GM19025 (cell line): ENCODE measurements around the gene CSTB.
A peak's percentile ranks its signal among the peaks of the same experiment; 100 is the strongest.
"Not testable (repeated sequence)": the region's sequence is repeated elsewhere in the genome, so short reads cannot be mapped to it uniquely, and the experiment has no call there.

ENCODE experiments used
- ATAC-seq: cut with Tn5 transposase; IDR thresholded peaks from one replicate; pipeline ENCODE4 v1.9.1; 2021; ENCODE audit warnings: mild to moderate bottlenecking, low read depth, moderate library complexity; ENCODE audit not compliant: unreplicated experiment

Gene CSTB

DNA sequence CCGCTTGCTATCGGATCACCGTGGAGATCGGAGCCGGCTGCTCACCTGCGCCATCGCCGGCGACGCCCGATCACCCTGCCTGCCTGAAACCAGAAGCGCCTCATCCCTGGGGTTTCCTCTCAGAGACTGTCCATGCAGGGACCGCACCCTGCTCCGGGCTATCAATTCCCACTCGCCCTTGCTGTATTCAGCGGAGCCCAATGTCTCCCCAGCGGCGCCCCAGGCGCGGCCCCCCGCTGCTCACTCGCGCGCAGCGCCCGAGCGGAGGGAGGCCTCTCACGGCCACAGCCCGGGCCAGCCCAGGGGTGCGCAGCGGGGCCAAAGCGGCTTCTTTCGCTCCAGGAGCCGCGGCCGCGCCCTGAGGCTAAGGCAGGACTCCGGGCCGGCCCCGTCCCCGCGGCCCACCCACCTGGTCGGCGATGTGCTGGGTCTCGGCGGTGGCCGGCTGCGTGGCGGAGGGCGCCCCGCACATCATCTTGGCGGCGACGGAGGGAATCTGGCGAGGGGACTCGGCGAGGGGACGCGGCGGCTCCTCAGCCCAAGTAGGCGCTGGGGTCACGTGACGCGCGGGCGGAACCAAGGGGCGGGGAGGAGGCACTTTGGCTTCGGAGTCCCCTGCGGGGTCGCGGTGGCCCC lies at the start of gene CSTB:
Gene CSTB (minus strand): TSS at position 514 of the 636 bp plus-strand sequence. CDS start 39 bp downstream, at position 475.
- peak; percentile 71 for ATAC-seq

GRCh38 chr21:43825242-43825935 lies 49.3 kb upstream of the CSTB start:
- no peak for ATAC-seq

DNA sequence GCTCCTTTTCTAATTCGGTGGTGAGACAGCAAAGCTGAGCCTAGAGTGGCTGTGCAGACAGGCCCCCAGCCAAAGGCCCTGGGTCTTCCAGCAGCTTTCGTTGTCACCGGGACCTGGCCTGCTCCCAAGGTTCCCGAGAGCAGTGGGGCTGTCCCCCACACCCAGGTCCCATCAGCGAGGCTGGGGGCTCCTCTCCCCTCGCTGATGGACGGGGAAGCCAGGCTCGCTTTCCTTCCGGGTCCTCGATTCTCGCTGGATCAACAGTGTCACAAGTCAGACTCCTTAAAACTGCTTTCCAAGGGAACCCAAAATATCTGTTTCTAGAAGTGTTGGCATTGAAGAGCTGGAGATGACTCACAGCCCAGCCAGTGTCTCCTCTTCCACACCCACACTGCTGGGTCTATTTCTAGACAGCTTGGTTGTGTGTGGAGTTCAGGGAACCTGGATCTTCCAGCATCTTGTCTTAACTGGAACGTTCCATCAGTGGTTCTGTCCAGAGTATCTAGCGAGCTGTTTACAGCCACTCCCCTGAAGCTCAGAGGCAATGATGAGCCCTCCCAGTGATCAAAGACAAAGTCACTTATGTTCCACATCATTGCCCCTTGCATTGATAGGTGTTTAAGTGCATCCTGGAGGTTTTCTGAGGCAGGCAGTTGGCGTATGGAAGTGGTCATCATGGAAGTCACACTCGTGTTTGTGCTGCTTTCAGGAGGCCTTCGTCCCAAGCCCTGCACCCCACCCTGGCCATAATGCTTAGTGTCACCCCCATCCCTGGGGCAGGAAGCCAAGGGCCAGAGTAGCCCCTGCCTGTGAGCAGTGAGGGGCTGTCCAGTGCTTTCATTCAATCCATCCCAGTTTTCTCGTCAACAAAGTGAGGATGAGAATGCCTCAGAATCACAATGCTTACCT lies 48.5 kb upstream of the CSTB start:
- ATAC-seq, result no peak

DNA sequence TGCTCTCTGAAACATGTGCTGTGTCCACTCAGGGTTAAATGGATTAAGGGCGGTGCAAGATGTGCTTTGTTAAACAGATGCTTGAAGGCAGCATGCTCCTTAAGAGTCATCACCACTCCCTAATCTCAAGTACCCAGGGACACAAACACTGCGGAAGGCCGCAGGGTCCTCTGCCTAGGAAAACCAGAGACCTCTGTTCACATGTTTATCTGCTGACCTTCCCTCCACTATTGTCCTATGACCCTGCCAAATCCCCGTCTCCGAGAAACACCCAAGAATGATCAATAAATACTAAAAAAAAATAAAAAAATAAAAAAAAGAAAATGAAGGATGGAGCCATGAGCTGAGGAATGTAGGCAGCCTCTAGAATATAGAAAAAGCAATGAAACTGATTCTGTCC lies 46.6 kb upstream of the CSTB start:
- ATAC-seq, result not testable (repeated sequence)

- ATAC-seq, result not testable (repeated sequence)
These were observed 46.1 kb upstream of the CSTB start for GRCh38 chr21:43822166-43822565.

- no peak for ATAC-seq
These were observed 44.4 kb upstream of the CSTB start for GRCh38 chr21:43820466-43820865.

DNA sequence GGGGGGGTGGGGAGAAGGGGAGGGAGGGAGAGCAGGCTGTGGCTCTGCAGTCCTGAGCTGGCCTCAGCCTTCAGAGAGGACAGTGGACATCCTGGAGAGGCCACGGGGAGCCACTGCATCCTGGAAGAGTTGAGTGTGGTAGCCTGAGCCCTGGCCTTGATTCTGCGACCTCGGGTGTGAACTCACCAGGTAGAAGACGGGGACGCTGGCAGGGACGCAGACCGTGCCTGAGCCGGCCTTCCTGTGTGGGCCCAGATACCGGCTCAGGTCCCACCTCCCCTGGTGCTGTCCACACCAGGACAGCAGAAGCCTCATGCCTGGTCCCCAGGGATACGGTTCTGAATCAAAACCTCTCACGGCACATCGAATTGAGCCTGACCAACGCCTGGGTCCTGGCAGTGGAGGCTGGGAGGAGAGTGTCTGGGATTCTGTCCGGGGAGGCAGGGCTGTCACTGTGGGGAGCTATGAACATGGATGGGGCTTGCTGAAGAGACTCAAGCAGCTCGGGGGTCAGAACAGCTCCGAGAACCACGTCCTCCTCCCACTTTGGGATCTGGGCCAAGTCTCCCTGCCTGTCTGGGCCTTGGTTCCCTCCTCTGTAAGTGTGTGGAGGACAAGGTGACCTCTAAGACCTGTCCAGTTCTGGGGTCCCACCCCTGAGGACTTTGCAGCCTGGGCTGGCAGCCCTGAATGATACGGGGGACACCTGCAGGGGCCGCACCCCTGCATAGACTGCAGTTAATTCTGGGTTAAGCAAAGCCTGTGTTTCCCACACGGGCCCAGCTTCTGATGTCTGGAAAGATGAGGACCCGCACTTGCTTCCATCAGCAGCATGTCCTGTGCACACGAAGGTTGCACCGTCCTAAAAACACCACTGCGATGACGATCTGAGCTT lies 43.6 kb upstream of the CSTB start:
- no peak for ATAC-seq

- ATAC-seq, result no peak
These were observed 42.6 kb upstream of the CSTB start for GRCh38 chr21:43818685-43819084.

DNA sequence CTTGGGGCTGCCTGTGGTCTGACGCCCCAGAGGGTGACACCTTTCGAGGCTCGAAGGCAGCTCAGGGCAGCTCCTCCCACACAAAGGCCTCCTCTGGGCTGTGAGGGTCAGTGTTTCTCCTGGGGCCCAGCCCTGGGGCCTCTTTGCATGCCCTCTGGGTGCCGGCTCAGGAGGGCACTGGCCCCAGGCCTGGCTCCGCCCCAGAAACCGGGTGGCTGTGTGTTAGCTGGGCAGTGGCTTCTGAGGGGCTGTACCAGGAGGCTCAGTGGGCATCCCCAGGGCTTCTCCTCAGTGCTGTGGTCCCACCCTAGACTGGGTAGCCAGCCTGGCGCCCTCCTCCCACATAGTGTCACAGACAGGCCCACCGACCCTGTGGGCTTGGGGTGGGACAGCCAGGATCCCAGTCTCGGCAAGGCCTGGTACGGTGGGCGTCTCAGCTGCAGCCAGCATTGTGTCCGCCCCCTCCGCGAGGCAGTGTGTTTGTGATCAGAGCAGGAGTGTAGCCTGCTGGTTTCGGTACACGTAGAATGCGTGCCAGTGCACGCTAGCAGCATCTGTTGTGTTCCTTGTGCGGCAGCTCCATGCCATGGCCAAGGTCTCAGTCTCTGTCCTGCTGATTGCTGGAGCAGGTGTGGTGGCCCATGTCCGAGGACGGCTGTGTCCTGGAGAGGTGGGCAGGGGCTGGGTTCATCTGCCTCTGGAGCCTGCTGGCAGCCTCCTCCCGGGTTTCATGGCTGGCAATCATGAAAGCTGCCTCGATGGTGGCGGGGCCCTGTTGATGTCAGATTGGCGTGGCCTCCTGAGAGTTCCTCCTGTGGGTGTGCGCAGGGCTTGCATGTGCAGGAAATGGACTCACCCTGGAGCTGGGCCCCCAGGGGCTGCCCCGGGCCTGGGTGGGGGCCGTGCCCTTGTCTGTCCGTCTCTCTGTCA lies 41.3 kb upstream of the CSTB start:
- no peak for ATAC-seq

DNA sequence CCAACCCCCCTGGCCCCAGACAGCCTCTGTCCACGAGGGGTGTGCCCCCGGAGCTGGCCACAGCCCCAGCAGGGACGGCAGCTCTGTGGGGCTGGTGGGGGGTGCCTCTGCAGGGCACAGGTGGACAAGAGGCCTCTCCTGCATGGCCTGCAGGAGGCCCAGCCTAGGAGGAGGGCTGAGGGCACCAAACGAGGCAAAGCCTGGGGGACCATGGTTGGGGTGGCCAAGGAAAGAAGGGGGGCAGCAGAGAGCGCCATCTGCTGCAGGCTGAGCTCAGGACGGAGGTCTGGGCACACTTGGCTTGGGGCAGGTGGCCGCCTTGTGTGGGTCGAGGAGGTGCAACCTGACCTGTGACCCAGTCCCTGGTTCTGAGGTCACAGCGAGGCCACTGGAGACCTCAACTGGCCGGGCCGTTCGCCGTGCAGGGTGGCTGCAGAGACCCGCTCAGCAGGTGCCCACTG lies 40.5 kb upstream of the CSTB start:
- no peak for ATAC-seq

GRCh38 chr21:43815991-43816390 lies 39.9 kb upstream of the CSTB start:
- no peak for ATAC-seq

DNA sequence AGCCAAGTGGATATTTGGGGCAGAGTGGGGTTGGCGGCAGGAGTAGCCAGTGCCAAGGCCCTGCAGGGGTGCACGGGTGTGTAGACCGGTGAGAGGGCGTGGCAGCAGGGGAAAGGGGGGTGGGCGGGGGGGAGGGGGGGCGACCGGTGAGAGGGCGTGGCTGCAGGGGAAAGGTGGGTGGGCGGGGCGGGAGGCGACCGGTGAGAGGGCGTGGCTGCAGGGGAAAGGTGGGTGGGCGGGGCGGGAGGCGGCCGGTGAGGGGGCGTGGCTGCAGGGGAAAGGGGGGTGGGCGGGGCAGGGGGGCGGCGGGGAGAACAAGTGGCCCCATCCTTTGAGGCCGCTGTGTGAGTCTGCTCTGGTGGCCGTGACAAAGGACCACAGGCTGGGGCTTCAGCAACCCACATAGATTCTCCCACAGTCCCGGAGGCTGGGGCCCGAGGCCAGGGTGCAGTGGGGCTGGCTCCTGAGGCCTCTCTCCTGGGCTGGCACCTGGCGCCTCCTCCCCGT lies 39.1 kb upstream of the CSTB start:
- ATAC-seq, result no peak

DNA sequence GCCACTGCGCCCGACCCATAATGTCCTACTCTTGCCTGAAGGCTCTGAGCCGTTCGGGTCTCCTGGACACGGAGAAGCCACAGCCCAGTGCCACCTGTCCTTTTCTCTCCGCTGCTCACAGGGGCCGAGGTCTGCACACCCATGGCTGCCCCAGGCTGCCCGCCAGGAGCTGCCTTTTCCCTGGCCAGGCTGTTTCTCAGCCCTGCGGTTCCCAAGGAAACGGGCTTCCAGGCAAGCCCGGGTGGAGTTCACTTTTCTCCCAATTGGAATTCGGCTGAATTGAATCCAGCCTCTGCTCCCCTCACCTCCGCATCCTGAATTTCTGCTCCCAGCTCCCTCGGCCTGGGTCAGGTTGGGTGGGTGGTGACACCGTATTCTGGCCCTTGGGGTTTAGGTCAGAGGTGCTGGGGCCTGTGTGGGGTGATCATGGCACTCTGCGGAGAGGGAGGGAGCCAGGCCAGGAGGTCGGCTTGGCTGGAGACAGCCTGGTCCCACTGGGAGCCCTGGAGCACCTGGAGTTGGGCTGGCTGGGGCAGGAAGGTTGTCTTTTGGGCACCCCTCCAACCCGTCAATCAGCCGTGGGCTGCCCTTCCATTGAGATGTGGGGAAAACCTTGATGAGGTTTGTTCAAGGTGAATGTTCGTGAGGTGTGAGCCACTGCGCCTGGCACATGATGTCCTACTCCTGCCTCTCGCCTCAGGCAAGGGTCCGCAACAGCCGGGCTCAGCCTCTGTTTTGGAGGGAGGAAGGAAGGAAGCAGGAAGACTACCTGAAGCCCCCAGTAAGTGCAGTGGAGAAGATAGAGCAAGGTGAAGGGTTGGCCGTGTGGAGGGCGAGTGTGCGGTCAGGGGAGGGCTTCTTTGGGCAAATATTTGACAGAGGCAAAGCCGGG lies 38.4 kb upstream of the CSTB start:
- no peak for ATAC-seq

- ATAC-seq, result no peak
These were observed 37.5 kb upstream of the CSTB start for GRCh38 chr21:43813656-43813980.

DNA sequence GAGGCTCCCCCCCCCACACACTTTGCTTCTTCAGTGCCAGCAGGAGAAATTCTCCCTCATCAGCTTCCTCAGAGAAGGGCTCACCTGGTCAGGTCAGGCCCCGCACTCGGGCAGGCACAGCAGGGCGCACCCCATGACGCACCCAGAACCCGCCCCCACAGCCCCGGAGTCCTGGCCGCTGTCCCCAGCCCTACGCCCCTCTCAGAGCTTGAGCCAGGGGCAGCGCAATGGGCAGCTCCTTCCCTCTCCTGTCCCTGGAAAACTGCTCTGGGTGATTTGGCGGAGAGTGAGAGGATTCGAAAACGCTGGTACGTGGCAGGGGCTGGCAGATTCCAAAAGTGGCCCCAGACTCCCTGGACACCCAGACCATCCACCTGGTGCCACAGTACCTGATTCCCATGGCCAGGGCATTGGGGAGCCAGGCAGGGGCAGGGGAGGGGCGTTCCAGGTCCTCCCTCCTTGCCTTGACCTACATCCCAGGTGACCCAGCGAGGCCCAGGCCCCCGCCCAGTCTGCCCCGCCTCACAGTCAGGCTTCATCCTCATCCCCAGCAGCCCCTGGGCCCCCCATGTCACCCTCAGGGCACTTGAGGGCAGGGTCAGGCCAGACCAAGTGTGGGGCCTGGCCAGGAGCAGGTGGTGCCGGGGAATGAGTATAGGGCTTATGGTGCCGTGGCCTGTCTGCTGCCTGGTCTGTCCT lies 37.0 kb upstream of the CSTB start:
- no peak for ATAC-seq

GRCh38 chr21:43812139-43812821 lies 36.2 kb upstream of the CSTB start:
- ATAC-seq, result no peak
